ENCODE measurements around the gene SH3RF3. TPM values are rescaled to one million over a fixed set of nuclear protein-coding genes. Genes with fewer than 3 reads are reported as not detected.

Gene SH3RF3
- total RNA-seq, 1 donor from 2014 or later: 7.9 TPM

GRCh38 chr2:109503191-109503590, 374.2 kb downstream of the SH3RF3 start:
- peaks cover 19% of the 10 kb centered on the region for H3K4me1 ChIP-seq
- no peak for DNase-seq
- intact Hi-C loops (cut with micrococcal nuclease): no loop called here
- H3K27me3 ChIP-seq (ENCODE audit: low read depth): no peaks in the 10 kb centered on the region
- H3K36me3 ChIP-seq: peaks cover 11% of the 10 kb centered on the region
- peaks cover 12% of the 10 kb centered on the region for H3K9me3 ChIP-seq (replicated peaks)
- no peak overlapping the region for H3K4me3 ChIP-seq
- TF ChIP-seq CTCF (IDR thresholded peaks at IDR 0.05; ENCODE audit: borderline replicate concordance): no peak
- no peak overlapping the region for H3K27ac ChIP-seq (replicated peaks)

- no peak for TF ChIP-seq CTCF (IDR thresholded peaks at IDR 0.05; ENCODE audit: borderline replicate concordance)
- Histone ChIP-seq H3K27me3 (ENCODE audit: low read depth) (no peaks in the 10 kb centered on the region), H3K4me1 (no peaks in the 10 kb centered on the region), H3K9me3 (replicated peaks) (peaks cover 18% of the 10 kb centered on the region), H3K36me3 (peaks cover 3% of the 10 kb centered on the region), H3K27ac (replicated peaks) (no peak overlapping the region), H3K4me3 (no peak overlapping the region)
- no peak for DNase-seq
- intact Hi-C loops (cut with micrococcal nuclease): no loop called here
Measured at GRCh38 chr2:109507217-109507616, 378.2 kb downstream of the SH3RF3 start.

GRCh38 chr2:109507828-109508227, 378.8 kb downstream of the SH3RF3 start:
- peaks cover 18% of the 10 kb centered on the region for H3K9me3 ChIP-seq (replicated peaks)
- no peak for TF ChIP-seq CTCF (IDR thresholded peaks at IDR 0.05; ENCODE audit: borderline replicate concordance)
- no peaks in the 10 kb centered on the region for H3K4me1 ChIP-seq
- DNase-seq: no peak
- intact Hi-C loops (cut with micrococcal nuclease): no loop called here
- H3K36me3 ChIP-seq: peaks cover 3% of the 10 kb centered on the region
- H3K4me3 ChIP-seq: no peak overlapping the region
- H3K27me3 ChIP-seq (ENCODE audit: low read depth): no peaks in the 10 kb centered on the region
- H3K27ac ChIP-seq (replicated peaks): no peak overlapping the region

- no peak for DNase-seq
- intact Hi-C loops (cut with micrococcal nuclease): no loop called here
- no peak overlapping the region for H3K27ac ChIP-seq (replicated peaks)
- H3K9me3 ChIP-seq (replicated peaks): peaks cover 18% of the 10 kb centered on the region
- TF ChIP-seq CTCF (IDR thresholded peaks at IDR 0.05; ENCODE audit: borderline replicate concordance): no peak
- H3K4me3 ChIP-seq: no peak overlapping the region
- no peaks in the 10 kb centered on the region for H3K27me3 ChIP-seq (ENCODE audit: low read depth)
- peaks cover under 1% of the 10 kb centered on the region for H3K4me1 ChIP-seq
- H3K36me3 ChIP-seq: peaks cover 3% of the 10 kb centered on the region
Measured at GRCh38 chr2:109508556-109508955, 379.6 kb downstream of the SH3RF3 start.

GRCh38 chr2:109510136-109511028, 381.4 kb downstream of the SH3RF3 start:
- TF ChIP-seq CTCF (IDR thresholded peaks at IDR 0.05; ENCODE audit: borderline replicate concordance): peak; percentile 96
- peak; percentile 80 for DNase-seq
- Histone ChIP-seq H3K27me3 (ENCODE audit: low read depth) (no peaks in the 10 kb centered on the region), H3K27ac (replicated peaks) (no peak overlapping the region), H3K4me1 (peaks cover 3% of the 10 kb centered on the region), H3K4me3 (no peak overlapping the region), H3K9me3 (replicated peaks) (peaks cover 15% of the 10 kb centered on the region), H3K36me3 (peaks cover 3% of the 10 kb centered on the region)
- intact Hi-C loops (cut with micrococcal nuclease): loop anchor here (5.0 kb wide), 1 partner anchor 383 kb away; the partner anchor contains the start of gene SH3RF3

Measured in left ventricle myocardium inferior (tissue), 1 donor.